ENCODE measurements around the gene KIAA1328. TPM values are rescaled to one million over a fixed set of nuclear protein-coding genes. Genes with fewer than 3 reads are reported as not detected.

The KIAA1328 gene
- polyA plus RNA-seq, 1 donor from 2014 or later, result 8.5 TPM

GRCh38 chr18:36851202-36851590 is 22.3 kb downstream of the KIAA1328 start:
- no peak overlapping the region for H3K4me3 ChIP-seq (ENCODE audit: low read length)
- no peaks in the 10 kb centered on the region for H3K27me3 ChIP-seq (ENCODE audit: insufficient read depth, low read depth, low read length)
- H2AFZ ChIP-seq (ENCODE audit: low read depth, low read length), result no peak overlapping the region
- no peaks in the 10 kb centered on the region for H3K79me2 ChIP-seq (replicated peaks; ENCODE audit: insufficient read depth, low read length)
- no peak overlapping the region for H3K4me2 ChIP-seq (ENCODE audit: low read length)
- no peak overlapping the region for H3K9ac ChIP-seq (ENCODE audit: low read length)
- no peak for TF ChIP-seq EZH2 (IDR thresholded peaks at IDR 0.05; ENCODE audit: borderline replicate concordance, insufficient read depth, low read length, poor library complexity, severe bottlenecking)
- no peak for TF ChIP-seq RAD21 (conservative IDR thresholded peaks at IDR 0.05)
- TF ChIP-seq TAF1 (IDR thresholded peaks at IDR 0.05; ENCODE audit: low read depth), result no peak
- no peak for TF ChIP-seq MXI1 (conservative IDR thresholded peaks at IDR 0.05; ENCODE audit: poor library complexity, severe bottlenecking)
- no peak for TF ChIP-seq CTCF (IDR thresholded peaks at IDR 0.05; ENCODE audit: poor library complexity, severe bottlenecking)
- TF ChIP-seq EP300 (conservative IDR thresholded peaks at IDR 0.05; ENCODE audit: poor library complexity, severe bottlenecking), result no peak
- no peak for TF ChIP-seq POLR2AphosphoS5 (IDR thresholded peaks at IDR 0.05)
- TF ChIP-seq REST (IDR thresholded peaks at IDR 0.05; ENCODE audit: borderline replicate concordance), result no peak
- no peak for TF ChIP-seq SMC3 (conservative IDR thresholded peaks at IDR 0.05; ENCODE audit: poor library complexity)
- no peaks in the 10 kb centered on the region for H3K9me2 ChIP-seq (ENCODE audit: insufficient read depth, low read length)
- no peaks in the 10 kb centered on the region for H3K36me3 ChIP-seq (ENCODE audit: insufficient read depth, low read length)
- H4K20me1 ChIP-seq (ENCODE audit: insufficient read depth), result no peaks in the 10 kb centered on the region
- H3K9me3 ChIP-seq (ENCODE audit: low read length), result no peaks in the 10 kb centered on the region
- no peaks in the 10 kb centered on the region for H3F3A ChIP-seq (ENCODE audit: insufficient read depth, low read length, poor library complexity, severe bottlenecking)
- no peak overlapping the region for H3K27ac ChIP-seq (ENCODE audit: low read length)

- Histone ChIP-seq H3K9me3 (ENCODE audit: low read length) (no peaks in the 10 kb centered on the region), H3K4me3 (ENCODE audit: low read length) (no peak overlapping the region), H3K27ac (ENCODE audit: low read length) (no peak overlapping the region), H3F3A (ENCODE audit: insufficient read depth, low read length, poor library complexity, severe bottlenecking) (no peaks in the 10 kb centered on the region), H3K4me2 (ENCODE audit: low read length) (no peak overlapping the region), H3K79me2 (replicated peaks; ENCODE audit: insufficient read depth, low read length) (no peaks in the 10 kb centered on the region), H3K36me3 (ENCODE audit: insufficient read depth, low read length) (no peaks in the 10 kb centered on the region), H4K20me1 (ENCODE audit: insufficient read depth) (no peaks in the 10 kb centered on the region), H3K27me3 (ENCODE audit: insufficient read depth, low read depth, low read length) (no peaks in the 10 kb centered on the region), H2AFZ (ENCODE audit: low read depth, low read length) (no peak overlapping the region), H3K9ac (ENCODE audit: low read length) (no peak overlapping the region), H3K9me2 (ENCODE audit: insufficient read depth, low read length) (no peaks in the 10 kb centered on the region)
- TF ChIP-seq REST (IDR thresholded peaks at IDR 0.05; ENCODE audit: borderline replicate concordance) (no peak), TAF1 (IDR thresholded peaks at IDR 0.05; ENCODE audit: low read depth) (no peak), POLR2AphosphoS5 (IDR thresholded peaks at IDR 0.05) (no peak), RAD21 (conservative IDR thresholded peaks at IDR 0.05) (no peak), CTCF (IDR thresholded peaks at IDR 0.05; ENCODE audit: poor library complexity, severe bottlenecking) (no peak), MXI1 (conservative IDR thresholded peaks at IDR 0.05; ENCODE audit: poor library complexity, severe bottlenecking) (no peak), EP300 (conservative IDR thresholded peaks at IDR 0.05; ENCODE audit: poor library complexity, severe bottlenecking) (no peak), EZH2 (IDR thresholded peaks at IDR 0.05; ENCODE audit: borderline replicate concordance, insufficient read depth, low read length, poor library complexity, severe bottlenecking) (no peak), SMC3 (conservative IDR thresholded peaks at IDR 0.05; ENCODE audit: poor library complexity) (no peak)
Observed at GRCh38 chr18:36856815-36857214, 27.9 kb downstream of the KIAA1328 start.

Data from neural cell (in vitro differentiated cells).